ENCODE measurements around the gene PDGFD.

Gene PDGFD

DNA sequence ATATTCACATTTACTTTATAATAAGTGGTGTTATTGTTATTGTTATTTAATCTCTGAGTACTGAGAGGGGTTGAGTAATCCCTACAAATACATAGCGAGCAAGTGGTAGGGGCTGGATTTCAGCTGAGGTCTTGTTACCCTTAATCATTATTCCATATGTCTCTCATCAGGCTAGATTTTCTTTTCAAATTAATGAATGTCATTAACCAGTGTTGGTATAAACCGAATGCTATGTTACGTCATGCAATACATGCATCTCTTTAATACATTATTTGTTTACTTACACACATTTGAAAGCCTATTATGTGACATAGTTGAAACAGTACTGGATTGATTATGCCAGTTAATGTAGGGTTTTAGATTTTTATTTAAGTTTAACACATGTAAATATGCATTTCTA lies 18.9 kb downstream of the PDGFD start:
- DNase-seq (ENCODE audit: low spot score) = no peak

DNA sequence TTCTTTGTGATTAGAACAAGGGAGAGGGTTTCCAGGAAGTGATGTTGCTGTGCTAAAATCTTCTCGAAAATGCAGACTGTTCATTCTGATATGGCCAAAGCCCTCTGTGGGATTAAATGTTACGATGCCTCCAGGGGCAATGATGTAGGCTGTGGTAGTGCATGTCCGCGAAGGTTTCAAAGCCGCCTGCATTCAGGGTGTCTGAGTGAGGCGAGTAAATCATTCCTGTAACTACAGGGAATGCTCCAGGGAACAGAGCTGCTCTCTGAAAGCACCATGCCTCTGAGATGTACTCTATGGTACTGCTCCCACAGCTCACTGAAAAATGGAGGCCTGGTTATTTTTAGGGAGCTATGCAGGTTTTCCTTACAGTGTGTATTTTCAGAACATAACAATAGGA lies 21.2 kb downstream of the PDGFD start:
- no peak for DNase-seq (ENCODE audit: low spot score)

- no peak for DNase-seq (ENCODE audit: low spot score)
These were observed 27.1 kb downstream of the PDGFD start for GRCh38 chr11:104136861-104137260.

DNA sequence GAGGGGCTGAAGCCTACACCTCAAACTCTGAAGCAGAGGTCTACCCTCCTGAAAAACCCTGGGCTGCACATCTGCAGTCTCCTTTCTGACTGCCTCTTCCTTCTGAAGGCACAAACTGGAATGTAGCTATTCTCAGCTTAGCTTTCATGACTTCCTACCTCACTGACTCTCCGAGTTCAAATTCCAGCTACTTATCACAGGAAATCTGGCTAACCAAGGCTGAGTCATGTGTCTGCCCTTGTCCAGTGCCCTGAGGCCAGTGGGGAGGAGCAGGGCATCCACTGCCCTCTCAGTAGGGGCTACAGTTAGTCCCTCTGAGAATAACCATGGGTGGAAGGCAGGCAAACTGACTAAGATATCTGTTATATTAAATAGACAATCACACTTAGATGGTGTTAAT lies 29.2 kb downstream of the PDGFD start:
- no peak for DNase-seq (ENCODE audit: low spot score)

DNA sequence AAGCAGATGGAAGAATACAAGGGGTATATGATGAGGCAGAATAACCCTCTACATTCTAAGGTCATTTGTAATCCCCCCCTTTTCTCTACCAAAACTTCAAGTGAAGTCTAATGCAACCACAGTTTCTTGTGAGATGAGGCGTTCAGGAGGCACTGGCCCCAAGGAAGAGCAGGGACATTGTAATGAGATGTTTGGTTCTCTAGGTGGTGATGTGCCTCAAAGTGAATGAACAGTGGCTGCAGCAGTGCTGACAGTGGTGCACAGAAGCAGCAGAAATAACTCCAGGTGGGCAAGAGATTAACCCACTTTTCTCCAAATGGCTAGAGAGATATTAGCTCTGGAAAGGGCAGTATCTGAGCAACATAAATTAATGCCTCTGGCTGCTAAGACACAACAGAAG lies 33.8 kb downstream of the PDGFD start:
- no peak for DNase-seq (ENCODE audit: low spot score)

DNA sequence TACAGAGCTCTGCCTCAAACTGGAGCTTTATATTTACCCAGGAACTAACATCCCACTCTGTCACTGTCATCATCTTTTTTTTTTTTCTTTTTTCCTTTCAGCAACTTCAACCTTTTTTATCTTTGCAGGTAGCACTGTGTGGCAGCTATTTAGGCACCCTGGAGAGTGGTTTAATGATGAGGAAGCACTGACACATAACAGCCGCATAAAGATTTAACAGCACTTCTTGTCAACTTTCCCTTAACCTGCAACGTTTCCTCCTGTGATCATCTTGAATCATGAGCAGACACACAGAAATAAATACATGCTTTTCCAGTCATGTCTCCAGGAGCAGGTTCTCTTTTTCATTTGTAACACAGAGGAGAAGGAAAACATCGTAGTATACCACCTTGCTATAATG lies 34.8 kb downstream of the PDGFD start:
- DNase-seq (ENCODE audit: low spot score) = no peak

DNA sequence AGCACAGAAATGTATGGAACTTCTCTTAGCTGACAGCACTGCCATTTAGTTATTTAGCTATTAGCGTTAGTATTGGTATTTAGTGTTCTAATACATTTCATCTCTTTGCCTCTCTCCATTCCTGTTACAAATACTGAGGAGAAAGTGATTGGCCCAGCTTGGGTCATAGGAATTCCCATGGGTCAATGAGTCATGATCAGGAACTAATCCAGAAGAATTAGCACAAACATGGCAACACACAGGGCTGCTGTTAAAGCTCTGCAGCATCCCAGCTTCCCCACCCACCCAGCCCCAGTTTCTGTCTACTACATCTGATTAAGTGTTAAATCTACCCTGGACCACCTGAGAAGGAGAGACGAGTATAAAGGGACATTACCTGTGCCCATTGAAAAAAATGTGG lies 36.1 kb downstream of the PDGFD start:
- no peak for DNase-seq (ENCODE audit: low spot score)

- DNase-seq (ENCODE audit: low spot score) = no peak
These were observed 37.5 kb downstream of the PDGFD start for GRCh38 chr11:104126464-104126863.

DNA sequence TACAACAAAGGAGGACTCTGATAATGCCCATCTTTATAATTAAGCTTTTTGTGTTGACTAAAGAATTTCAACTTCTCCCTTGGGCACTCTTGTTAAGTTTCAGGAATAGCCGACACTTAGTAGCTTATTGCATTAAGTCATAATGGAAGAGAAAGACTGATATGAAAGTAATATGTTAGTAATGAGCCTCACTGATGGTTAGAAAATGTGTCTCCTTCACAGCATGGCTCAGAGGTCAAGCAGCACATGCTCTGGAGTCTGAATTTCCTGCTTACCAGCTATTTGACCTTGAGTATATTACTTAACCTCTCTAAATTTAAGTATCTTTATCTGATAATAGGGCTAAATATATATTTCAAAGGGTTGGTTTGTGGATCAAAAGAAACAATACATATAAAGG lies 39.0 kb downstream of the PDGFD start:
- no peak for DNase-seq (ENCODE audit: low spot score)

DNA sequence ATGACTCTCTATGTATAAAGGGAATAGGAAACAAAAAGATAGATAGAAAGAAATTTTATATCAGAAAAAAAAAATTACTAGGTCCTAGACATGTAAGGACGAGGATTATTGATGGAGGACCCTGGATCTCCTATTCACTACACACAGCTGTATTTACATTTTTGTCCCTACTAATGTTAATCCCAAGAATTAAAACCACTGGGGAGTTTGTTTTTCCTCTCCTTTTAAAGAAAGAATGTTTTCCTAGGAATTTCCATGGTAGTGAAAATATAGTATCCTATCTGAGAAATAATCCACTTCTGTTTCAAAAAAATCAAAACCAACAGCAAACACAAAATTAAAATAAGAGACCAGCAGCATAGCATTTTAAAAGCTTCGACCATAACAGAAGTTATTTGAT lies 41.1 kb downstream of the PDGFD start:
- DNase-seq (ENCODE audit: low spot score) = no peak

- DNase-seq (ENCODE audit: low spot score) = no peak
These were observed 41.8 kb downstream of the PDGFD start for GRCh38 chr11:104122011-104122635.

GRCh38 chr11:104120493-104121137 lies 43.3 kb downstream of the PDGFD start:
- no peak for DNase-seq (ENCODE audit: low spot score)

- DNase-seq (ENCODE audit: low spot score) = no peak
These were observed 45.7 kb downstream of the PDGFD start for GRCh38 chr11:104118105-104118744.

GRCh38 chr11:104113541-104113940 lies 50.4 kb downstream of the PDGFD start:
- DNase-seq (ENCODE audit: low spot score) = no peak

DNA sequence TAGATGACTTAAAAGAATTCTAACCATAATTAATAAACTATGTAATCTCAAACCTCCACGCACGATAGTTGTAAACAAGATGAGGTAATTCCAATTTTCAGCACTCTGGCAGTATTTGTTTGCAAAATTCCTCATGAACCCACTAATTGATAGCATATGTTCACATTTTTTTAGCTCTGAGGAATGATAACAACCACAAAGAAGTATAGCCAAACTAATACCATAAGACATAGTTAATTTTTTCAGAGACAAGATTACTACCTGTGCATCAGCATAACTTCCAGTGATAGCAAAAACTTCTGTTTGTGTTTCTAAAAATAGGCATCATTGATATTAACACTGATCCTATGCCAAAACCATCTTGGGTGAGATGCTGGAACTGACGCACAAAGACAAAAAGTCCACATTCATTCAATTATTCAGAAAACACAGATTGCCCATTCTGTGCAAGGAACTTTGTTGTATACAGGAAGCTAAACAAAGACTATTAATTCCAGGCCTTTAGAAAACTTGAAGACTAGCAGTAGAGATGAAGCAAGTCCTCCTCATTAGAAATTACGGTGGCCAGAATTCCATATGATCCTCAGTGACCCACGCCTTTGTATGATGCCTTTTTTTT lies 57.7 kb downstream of the PDGFD start:
- DNase-seq (ENCODE audit: low spot score) = no peak

DNA sequence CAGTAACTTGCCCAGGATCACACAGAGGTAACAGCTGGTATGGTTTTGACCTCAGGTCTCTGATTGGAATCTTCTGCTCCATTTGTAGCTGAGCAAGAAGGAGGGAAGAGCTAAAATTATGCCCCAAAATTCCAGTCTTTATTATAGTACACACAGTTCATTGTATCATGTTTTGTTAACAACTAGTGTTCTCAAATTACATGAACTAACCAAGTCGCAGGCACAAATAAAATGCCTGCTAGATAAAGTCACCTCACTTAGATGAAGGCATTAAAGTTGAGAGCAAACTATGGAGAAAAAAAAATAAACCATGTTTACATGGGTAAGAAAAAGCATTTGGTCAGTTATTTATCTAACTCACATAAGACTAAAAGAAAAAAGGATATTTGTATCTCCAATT lies 58.8 kb downstream of the PDGFD start:
- no peak for DNase-seq (ENCODE audit: low spot score)

DNA sequence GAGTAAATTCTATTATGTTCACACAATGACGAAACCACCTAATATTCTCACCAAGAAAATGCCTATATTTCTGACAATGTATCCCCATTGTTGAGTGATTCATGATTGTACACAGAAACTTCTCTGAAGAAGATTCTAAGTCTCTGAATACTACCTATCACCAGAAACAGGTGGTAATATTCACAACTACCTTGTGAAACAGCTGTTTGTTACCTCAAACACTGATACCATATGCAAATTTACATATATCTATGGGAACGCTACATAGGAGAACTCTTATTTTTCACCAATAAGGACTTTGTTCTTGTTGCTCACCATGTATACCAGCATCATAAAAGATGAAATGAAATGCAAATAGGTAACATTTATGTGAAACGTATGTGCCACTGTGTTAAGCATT lies 59.3 kb downstream of the PDGFD start:
- DNase-seq (ENCODE audit: low spot score) = no peak

- no peak for DNase-seq (ENCODE audit: low spot score)
These were observed 59.7 kb downstream of the PDGFD start for GRCh38 chr11:104104201-104104600.

DNA sequence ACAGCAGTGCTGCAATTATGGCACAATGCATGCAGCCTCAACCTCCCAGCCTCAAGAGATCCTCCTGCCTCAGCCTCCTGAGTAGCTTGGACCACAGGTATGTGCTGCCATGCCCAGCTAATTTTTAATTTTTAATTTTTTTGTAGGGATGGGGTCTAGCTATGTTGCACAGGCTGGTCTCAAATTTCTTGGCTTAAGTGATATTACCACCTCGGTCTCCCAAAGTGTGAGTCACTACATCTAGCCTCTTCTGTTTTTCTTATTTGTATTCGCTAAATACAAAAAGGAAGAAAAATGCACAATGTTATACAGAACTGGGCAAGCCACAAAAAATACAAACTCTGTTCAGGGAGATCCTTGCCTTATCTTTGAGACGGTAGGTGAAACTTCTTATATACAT lies 65.4 kb downstream of the PDGFD start:
- no peak for DNase-seq (ENCODE audit: low spot score)

- no peak for DNase-seq (ENCODE audit: low spot score)
These were observed 65.8 kb downstream of the PDGFD start for GRCh38 chr11:104098132-104098531.

- DNase-seq (ENCODE audit: low spot score) = no peak
These were observed 67.0 kb downstream of the PDGFD start for GRCh38 chr11:104096900-104097299.

DNA sequence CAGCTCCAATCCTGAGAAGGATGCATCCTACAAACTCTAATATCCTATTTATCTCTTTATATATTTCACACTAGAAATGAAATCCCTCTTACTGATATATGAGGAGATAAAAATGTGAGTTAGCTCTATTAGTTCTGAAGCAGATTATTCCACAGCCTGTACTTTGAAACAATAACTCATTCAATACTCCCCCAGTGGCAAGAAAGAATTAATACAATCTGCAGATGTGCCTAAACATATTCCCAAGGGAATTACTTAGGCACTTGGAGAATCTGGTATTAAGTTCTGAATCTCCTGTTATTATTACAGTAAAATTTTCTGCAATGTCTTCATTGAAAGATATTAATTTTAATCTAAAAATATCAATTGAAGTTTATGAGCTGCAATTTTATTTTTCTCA lies 68.2 kb downstream of the PDGFD start:
- no peak for DNase-seq (ENCODE audit: low spot score)

DNA sequence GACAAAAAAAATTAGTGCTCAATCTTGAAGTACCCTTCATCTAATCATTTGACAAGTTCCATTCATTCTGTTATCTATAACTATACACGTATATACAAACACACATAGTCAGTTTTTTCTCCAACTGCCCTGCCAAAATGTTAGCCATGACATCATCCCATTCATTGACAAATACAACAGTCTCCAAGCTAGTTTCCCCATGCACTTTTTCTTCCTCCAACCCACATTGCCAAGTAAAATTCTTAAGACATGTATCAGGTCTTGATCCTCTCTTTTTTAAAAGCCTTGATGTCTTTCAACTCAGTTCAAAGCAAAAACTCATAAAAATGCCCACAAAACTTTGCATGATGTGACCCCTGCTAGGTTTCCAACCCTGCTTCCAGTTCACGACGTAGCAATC lies 69.4 kb downstream of the PDGFD start:
- DNase-seq (ENCODE audit: low spot score) = no peak

All from LoVo (cell line).